NCI-H1092 treated with DMSO at 0.1 percent for 48 hours (cell line): Measurements from ENCODE around the gene MAP10.

Experiments used
- DNase-seq: peaks from one replicate; lab custom pipeline; 2025; lab: John Stamatoyannopoulos, UW

MAP10 gene

DNA sequence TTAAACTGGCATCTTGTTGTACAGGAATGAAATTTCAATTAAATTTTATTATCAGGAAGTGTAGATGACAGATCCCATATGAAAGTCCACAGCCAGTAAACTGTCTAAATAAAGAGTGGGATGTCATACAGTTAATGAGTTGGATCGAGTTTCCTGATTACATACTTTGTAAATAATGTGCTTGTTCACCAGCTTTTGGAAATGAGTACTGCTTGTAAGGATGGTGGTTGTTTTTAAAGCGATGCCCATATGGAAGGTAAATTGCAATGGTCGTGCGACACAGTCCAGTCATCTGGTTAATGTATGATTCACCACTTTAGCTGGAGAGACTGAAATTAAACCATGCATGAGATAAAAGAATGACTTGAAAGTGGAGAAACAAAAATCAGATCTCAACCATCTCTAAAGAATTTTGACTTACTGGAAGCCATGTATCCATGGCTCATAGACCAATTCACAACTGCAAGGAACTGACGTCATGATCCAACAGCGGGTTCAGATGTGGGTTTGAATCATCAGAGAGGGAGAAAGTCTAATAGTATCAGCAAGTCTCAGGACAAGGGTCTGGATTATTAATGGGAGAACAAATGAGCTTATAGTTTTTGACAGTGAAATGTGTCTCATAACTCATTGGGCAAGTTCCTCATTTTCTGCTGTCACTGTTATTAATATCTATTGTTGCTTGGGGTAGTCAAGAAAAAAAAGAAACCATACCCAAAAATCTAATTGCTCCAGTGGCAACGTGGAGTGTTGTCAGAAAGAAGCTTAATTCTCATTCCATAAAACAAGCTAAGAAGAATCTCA, 49.0 kb downstream of the MAP10 start:
- no peak for DNase-seq

DNA sequence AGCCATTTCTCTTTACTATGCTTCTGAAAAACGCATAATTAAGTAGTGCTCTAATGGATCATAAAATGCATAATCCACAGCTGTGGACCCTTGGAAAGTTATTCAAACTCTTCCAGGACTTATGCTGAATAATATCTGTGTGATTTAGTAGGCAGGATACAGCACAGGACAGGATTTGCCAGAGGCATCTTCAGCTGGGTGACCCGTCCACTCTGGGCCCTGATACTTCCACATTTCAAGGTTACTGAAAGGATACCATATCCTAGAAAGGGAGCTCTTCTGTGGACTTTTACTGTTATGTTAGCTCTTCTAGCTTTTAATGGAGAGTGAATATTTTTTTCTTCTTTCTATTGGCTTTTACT, 49.6 kb downstream of the MAP10 start:
- no peak for DNase-seq

DNA sequence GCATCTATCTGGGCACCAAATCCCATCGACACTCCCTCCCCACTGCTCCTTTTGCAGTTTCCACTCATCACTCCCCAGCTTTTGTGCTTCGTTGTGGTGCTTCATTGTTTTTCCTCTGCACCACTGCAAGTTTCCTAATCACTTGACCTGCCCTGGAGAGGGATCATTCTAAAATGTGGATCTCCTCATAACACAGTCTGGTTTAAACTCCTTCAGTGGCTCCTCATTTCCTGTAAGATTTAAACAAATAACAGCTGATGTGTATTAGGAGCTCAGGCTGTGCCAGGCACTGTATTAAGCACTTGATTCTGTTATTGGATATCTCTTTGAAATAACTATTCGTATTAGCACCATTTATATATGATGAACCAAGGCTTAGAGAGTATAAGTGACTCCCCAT, 51.3 kb downstream of the MAP10 start:
- no peak for DNase-seq
